ENCODE results near the gene RPL10A. TPM values are rescaled to one million over a fixed set of nuclear protein-coding genes. Genes with fewer than 3 reads are reported as not detected.

RPL10A gene
- total and polyA plus RNA-seq, 2 of the 13 experiments (the other 11 are each of a cell fraction or from before 2014, with no cell fraction given): 1,854 to 2,726 TPM

DNA sequence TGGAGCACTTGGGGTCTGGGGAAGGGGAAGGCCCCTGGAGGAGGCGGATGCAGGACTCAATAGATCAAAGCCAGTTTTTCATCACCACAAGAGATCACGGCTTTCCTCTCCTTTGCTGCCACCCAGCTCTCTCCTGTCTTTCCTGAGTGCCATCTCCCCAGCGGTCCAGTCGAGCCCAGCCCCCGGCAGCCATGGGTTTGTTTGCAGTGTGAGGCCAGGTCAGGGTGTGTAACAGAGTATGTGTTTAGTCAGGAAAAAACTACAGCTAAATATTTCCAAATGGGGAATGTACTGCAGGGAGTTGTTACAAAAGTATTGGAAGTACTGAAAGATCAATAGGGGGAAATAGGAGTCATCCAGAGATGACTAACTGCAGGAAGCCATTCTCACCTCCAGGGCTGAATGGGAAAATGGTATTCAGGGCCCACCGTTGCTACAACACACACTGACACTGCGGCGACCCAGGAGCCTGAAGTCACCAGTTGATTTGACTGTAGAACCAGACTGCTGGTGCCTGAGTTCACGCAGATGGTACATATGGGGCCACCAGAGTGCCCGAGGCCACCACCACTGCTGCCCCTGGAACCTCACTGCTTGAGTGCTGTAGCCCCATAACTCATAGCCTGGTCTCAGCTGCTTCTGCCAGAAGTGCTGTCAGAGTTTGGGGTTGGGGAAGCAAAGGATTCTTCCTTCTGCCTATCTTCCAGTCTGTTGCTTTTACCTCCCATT, 39.6 kb upstream of the RPL10A start (continued):
- TF ChIP-seq ZNF354B (CRISPR knock-in tag; IDR thresholded peaks at IDR 0.05) (no peak), CC2D1A (CRISPR knock-in tag; IDR thresholded peaks at IDR 0.05) (no peak), ONECUT2 (CRISPR knock-in tag; IDR thresholded peaks at IDR 0.05) (peak; percentile 75), NRL (CRISPR knock-in tag; IDR thresholded peaks at IDR 0.05; ENCODE audit: borderline replicate concordance) (no peak), SRSF1 (optimal IDR thresholded peaks at IDR 0.05; ENCODE audit: low read depth, low read length) (no peak), ZFP36 (IDR thresholded peaks at IDR 0.05; ENCODE audit: borderline replicate concordance, low read depth, low read length, partially characterized antibody) (no peak), SSRP1 (CRISPR knock-in tag; IDR thresholded peaks at IDR 0.05) (no peak), ARNTL (CRISPR knock-in tag; IDR thresholded peaks at IDR 0.05) (peak; percentile 30; the same call in 1 of the 2 replicates)
- TF ChIP-seq, protein P1, sequence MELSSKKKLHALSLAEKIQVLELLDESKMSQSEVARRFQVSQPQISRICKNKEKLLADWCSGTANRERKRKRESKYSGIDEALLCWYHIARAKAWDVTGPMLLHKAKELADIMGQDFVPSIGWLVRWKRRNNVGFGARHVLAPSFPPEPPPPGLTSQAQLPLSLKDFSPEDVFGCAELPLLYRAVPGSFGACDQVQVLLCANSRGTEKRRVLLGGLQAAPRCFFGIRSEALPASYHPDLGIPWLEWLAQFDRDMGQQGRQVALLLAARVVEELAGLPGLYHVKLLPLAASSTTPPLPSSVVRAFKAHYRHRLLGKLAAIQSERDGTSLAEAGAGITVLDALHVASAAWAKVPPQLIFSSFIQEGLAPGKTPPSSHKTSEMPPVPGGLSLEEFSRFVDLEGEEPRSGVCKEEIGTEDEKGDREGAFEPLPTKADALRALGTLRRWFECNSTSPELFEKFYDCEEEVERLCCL (CRISPR knock-in tag; IDR thresholded peaks at IDR 0.05; ENCODE audit: borderline replicate concordance): no peak
- TF ChIP-seq, protein P2, sequence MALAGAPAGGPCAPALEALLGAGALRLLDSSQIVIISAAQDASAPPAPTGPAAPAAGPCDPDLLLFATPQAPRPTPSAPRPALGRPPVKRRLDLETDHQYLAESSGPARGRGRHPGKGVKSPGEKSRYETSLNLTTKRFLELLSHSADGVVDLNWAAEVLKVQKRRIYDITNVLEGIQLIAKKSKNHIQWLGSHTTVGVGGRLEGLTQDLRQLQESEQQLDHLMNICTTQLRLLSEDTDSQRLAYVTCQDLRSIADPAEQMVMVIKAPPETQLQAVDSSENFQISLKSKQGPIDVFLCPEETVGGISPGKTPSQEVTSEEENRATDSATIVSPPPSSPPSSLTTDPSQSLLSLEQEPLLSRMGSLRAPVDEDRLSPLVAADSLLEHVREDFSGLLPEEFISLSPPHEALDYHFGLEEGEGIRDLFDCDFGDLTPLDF (CRISPR knock-in tag; IDR thresholded peaks at IDR 0.05): no peak
- TF ChIP-seq, protein P3, sequence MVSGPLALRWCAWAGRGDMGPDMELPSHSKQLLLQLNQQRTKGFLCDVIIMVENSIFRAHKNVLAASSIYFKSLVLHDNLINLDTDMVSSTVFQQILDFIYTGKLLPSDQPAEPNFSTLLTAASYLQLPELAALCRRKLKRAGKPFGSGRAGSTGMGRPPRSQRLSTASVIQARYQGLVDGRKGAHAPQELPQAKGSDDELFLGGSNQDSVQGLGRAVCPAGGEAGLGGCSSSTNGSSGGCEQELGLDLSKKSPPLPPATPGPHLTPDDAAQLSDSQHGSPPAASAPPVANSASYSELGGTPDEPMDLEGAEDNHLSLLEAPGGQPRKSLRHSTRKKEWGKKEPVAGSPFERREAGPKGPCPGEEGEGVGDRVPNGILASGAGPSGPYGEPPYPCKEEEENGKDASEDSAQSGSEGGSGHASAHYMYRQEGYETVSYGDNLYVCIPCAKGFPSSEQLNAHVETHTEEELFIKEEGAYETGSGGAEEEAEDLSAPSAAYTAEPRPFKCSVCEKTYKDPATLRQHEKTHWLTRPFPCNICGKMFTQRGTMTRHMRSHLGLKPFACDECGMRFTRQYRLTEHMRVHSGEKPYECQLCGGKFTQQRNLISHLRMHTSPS (CRISPR knock-in tag; IDR thresholded peaks at IDR 0.05; ENCODE audit: low read depth): peak; percentile 78; the same call in 1 of the 2 replicates
- TF ChIP-seq, protein P4, sequence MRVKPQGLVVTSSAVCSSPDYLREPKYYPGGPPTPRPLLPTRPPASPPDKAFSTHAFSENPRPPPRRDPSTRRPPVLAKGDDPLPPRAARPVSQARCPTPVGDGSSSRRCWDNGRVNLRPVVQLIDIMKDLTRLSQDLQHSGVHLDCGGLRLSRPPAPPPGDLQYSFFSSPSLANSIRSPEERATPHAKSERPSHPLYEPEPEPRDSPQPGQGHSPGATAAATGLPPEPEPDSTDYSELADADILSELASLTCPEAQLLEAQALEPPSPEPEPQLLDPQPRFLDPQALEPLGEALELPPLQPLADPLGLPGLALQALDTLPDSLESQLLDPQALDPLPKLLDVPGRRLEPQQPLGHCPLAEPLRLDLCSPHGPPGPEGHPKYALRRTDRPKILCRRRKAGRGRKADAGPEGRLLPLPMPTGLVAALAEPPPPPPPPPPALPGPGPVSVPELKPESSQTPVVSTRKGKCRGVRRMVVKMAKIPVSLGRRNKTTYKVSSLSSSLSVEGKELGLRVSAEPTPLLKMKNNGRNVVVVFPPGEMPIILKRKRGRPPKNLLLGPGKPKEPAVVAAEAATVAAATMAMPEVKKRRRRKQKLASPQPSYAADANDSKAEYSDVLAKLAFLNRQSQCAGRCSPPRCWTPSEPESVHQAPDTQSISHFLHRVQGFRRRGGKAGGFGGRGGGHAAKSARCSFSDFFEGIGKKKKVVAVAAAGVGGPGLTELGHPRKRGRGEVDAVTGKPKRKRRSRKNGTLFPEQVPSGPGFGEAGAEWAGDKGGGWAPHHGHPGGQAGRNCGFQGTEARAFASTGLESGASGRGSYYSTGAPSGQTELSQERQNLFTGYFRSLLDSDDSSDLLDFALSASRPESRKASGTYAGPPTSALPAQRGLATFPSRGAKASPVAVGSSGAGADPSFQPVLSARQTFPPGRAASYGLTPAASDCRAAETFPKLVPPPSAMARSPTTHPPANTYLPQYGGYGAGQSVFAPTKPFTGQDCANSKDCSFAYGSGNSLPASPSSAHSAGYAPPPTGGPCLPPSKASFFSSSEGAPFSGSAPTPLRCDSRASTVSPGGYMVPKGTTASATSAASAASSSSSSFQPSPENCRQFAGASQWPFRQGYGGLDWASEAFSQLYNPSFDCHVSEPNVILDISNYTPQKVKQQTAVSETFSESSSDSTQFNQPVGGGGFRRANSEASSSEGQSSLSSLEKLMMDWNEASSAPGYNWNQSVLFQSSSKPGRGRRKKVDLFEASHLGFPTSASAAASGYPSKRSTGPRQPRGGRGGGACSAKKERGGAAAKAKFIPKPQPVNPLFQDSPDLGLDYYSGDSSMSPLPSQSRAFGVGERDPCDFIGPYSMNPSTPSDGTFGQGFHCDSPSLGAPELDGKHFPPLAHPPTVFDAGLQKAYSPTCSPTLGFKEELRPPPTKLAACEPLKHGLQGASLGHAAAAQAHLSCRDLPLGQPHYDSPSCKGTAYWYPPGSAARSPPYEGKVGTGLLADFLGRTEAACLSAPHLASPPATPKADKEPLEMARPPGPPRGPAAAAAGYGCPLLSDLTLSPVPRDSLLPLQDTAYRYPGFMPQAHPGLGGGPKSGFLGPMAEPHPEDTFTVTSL (CRISPR knock-in tag; IDR thresholded peaks at IDR 0.05; ENCODE audit: borderline replicate concordance): peak; percentile 81; the same call in 1 of the 2 replicates
- TF ChIP-seq, protein P5, sequence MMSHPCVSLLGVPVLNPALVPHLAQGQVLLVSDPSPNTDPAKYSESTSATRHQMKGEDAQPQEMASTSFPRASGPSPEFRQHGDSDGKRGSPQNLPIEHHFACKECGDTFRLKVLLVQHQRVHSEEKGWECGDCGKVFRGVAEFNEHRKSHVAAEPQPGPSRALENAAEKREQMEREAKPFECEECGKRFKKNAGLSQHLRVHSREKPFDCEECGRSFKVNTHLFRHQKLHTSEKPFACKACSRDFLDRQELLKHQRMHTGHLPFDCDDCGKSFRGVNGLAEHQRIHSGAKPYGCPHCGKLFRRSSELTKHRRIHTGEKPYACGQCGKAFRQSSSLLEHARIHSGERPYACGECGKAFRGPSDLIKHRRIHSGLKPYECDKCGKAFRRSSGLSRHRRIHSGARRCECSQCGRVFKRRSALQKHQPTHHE (CRISPR knock-in tag; IDR thresholded peaks at IDR 0.05; ENCODE audit: borderline replicate concordance): 0 out of 2 replicates have a peak, but pooled peaks have one; percentile 7
- TF ChIP-seq, protein P6, sequence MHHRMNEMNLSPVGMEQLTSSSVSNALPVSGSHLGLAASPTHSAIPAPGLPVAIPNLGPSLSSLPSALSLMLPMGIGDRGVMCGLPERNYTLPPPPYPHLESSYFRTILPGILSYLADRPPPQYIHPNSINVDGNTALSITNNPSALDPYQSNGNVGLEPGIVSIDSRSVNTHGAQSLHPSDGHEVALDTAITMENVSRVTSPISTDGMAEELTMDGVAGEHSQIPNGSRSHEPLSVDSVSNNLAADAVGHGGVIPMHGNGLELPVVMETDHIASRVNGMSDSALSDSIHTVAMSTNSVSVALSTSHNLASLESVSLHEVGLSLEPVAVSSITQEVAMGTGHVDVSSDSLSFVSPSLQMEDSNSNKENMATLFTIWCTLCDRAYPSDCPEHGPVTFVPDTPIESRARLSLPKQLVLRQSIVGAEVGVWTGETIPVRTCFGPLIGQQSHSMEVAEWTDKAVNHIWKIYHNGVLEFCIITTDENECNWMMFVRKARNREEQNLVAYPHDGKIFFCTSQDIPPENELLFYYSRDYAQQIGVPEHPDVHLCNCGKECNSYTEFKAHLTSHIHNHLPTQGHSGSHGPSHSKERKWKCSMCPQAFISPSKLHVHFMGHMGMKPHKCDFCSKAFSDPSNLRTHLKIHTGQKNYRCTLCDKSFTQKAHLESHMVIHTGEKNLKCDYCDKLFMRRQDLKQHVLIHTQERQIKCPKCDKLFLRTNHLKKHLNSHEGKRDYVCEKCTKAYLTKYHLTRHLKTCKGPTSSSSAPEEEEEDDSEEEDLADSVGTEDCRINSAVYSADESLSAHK (CRISPR knock-in tag; IDR thresholded peaks at IDR 0.05; ENCODE audit: borderline replicate concordance): no peak
